ENCODE measurements around the gene SSBP3.

The SSBP3 gene

DNA sequence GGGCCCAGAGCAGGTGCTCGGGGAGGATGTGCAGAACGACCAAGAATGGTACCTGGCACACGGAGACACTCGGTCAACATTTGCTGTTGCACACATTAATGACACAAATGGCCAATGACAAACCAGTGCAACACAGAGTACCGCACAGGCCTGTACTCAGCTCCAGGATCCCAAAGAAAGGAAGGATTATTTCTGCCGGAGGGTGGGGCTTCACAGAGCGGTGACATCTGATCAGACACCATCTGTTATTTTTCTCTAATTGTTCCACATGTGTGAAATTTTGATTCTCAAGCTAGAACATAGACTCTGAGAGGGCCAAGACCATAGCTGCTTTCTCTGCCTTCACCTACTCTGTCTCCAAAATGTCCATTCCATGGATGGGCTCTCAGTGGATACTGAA is 105.8 kb downstream of the SSBP3 start:
- TF ChIP-seq, protein P1, sequence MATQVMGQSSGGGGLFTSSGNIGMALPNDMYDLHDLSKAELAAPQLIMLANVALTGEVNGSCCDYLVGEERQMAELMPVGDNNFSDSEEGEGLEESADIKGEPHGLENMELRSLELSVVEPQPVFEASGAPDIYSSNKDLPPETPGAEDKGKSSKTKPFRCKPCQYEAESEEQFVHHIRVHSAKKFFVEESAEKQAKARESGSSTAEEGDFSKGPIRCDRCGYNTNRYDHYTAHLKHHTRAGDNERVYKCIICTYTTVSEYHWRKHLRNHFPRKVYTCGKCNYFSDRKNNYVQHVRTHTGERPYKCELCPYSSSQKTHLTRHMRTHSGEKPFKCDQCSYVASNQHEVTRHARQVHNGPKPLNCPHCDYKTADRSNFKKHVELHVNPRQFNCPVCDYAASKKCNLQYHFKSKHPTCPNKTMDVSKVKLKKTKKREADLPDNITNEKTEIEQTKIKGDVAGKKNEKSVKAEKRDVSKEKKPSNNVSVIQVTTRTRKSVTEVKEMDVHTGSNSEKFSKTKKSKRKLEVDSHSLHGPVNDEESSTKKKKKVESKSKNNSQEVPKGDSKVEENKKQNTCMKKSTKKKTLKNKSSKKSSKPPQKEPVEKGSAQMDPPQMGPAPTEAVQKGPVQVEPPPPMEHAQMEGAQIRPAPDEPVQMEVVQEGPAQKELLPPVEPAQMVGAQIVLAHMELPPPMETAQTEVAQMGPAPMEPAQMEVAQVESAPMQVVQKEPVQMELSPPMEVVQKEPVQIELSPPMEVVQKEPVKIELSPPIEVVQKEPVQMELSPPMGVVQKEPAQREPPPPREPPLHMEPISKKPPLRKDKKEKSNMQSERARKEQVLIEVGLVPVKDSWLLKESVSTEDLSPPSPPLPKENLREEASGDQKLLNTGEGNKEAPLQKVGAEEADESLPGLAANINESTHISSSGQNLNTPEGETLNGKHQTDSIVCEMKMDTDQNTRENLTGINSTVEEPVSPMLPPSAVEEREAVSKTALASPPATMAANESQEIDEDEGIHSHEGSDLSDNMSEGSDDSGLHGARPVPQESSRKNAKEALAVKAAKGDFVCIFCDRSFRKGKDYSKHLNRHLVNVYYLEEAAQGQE (IDR thresholded peaks at IDR 0.05; ENCODE audit: insufficient replicate concordance, low read depth): no peak
- TF ChIP-seq SPI1 (IDR thresholded peaks at IDR 0.05; ENCODE audit: borderline replicate concordance, low read depth) (no peak), POLR2AphosphoS5 (IDR thresholded peaks at IDR 0.05; ENCODE audit: low read depth) (no peak), CTCF (IDR thresholded peaks at IDR 0.05; ENCODE audit: insufficient read depth, low read length) (no peak), GABPA (IDR thresholded peaks at IDR 0.05; ENCODE audit: low read depth) (no peak)
- Histone ChIP-seq H3K27me3 (ENCODE audit: insufficient read depth, poor library complexity, severe bottlenecking) (no peaks in the 10 kb centered on the region), H3K4me3 (replicated peaks; ENCODE audit: insufficient read depth, low read length) (no peak overlapping the region), H3K27ac (replicated peaks) (no peak overlapping the region)
- no peak for DNase-seq (ENCODE audit: low read depth in 1 of 2, low spot score in 1 of 2)

DNA sequence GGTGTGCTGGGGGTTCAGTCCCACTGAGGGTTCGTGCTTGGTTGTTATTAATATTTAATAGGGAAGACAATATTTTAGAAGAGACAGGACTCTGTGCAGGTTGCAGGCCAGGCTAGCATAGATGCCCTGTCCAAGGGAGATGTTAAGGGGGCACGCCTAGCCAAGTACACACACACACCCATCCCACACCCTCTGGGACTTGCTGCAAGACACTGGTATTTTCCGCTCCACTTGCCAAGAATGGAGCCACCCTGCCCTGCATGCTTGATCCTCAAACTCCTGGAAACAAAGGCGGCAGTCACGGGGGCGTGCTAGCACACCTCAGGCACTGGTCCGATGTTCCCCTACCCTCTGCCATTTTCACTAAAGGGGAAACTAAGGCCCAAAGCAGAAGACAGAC is 107.2 kb downstream of the SSBP3 start:
- Histone ChIP-seq H3K27me3 (ENCODE audit: insufficient read depth, poor library complexity, severe bottlenecking) (no peaks in the 10 kb centered on the region), H3K27ac (replicated peaks) (no peak overlapping the region), H3K4me3 (replicated peaks; ENCODE audit: insufficient read depth, low read length) (no peak overlapping the region)
- DNase-seq (ENCODE audit: low read depth in 1 of 2, low spot score in 1 of 2): no peak
- TF ChIP-seq CTCF (IDR thresholded peaks at IDR 0.05; ENCODE audit: insufficient read depth, low read length) (no peak), POLR2AphosphoS5 (IDR thresholded peaks at IDR 0.05; ENCODE audit: low read depth) (no peak), GABPA (IDR thresholded peaks at IDR 0.05; ENCODE audit: low read depth) (no peak), SPI1 (IDR thresholded peaks at IDR 0.05; ENCODE audit: borderline replicate concordance, low read depth) (no peak)
- TF ChIP-seq, protein P1 (IDR thresholded peaks at IDR 0.05; ENCODE audit: insufficient replicate concordance, low read depth): no peak

GRCh38 chr1:54298284-54299033 is 107.7 kb downstream of the SSBP3 start:
- no peak for DNase-seq (ENCODE audit: low read depth in 1 of 2, low spot score in 1 of 2)
- Histone ChIP-seq H3K27ac (replicated peaks) (no peak overlapping the region), H3K27me3 (ENCODE audit: insufficient read depth, poor library complexity, severe bottlenecking) (no peaks in the 10 kb centered on the region), H3K4me3 (replicated peaks; ENCODE audit: insufficient read depth, low read length) (no peak overlapping the region)
- TF ChIP-seq POLR2AphosphoS5 (IDR thresholded peaks at IDR 0.05; ENCODE audit: low read depth) (no peak), SPI1 (IDR thresholded peaks at IDR 0.05; ENCODE audit: borderline replicate concordance, low read depth) (no peak), CTCF (IDR thresholded peaks at IDR 0.05; ENCODE audit: insufficient read depth, low read length) (no peak), GABPA (IDR thresholded peaks at IDR 0.05; ENCODE audit: low read depth) (no peak)
- TF ChIP-seq, protein P1 (IDR thresholded peaks at IDR 0.05; ENCODE audit: insufficient replicate concordance, low read depth): no peak

Data from HL-60 (cell line).